Measurements from ENCODE around the gene PCOLCE2. TPM values are rescaled to one million over a fixed set of nuclear protein-coding genes. Genes with fewer than 3 reads are reported as not detected.
"Not testable (repeated sequence)": the region's sequence is repeated elsewhere in the genome, so short reads cannot be mapped to it uniquely, and the experiment has no call there.

The PCOLCE2 gene
- total RNA-seq, 4 donors from 2014 or later, result 3.1 to 37.8 (median 14.5) TPM

DNA sequence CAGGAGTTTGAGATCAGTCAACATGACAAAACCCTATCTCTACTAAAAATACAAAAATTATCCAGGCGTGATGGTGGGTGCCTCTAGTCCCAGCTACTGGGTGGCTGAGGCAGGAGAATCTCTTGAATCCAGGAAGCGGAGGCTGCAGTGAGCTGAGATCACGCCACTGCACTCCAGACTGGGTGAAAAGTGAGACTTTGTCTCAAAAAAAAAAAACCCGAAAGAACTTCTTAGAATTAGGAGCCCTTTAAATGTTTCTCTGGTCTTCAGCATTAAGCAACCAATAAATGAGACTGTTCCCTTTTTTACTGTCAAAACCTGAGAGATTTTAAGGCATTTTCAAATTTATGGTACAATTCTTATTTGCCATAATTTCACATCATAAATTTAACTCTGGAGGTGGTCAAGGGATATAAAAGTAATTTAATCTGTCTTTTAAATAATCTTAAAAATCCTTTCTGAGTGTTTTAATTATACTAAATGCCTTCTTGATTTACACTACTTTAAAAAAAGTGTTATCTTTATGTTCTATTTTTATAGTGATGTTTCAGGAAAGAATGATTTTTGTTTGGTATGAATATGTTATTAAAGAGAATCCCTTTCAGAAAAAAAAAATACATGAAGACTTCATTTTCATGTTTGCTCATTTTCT lies 10.1 kb downstream of the PCOLCE2 start:
- TF ChIP-seq POLR2A (IDR thresholded peaks at IDR 0.05), result no peak
- TF ChIP-seq, protein P1, sequence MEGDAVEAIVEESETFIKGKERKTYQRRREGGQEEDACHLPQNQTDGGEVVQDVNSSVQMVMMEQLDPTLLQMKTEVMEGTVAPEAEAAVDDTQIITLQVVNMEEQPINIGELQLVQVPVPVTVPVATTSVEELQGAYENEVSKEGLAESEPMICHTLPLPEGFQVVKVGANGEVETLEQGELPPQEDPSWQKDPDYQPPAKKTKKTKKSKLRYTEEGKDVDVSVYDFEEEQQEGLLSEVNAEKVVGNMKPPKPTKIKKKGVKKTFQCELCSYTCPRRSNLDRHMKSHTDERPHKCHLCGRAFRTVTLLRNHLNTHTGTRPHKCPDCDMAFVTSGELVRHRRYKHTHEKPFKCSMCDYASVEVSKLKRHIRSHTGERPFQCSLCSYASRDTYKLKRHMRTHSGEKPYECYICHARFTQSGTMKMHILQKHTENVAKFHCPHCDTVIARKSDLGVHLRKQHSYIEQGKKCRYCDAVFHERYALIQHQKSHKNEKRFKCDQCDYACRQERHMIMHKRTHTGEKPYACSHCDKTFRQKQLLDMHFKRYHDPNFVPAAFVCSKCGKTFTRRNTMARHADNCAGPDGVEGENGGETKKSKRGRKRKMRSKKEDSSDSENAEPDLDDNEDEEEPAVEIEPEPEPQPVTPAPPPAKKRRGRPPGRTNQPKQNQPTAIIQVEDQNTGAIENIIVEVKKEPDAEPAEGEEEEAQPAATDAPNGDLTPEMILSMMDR (IDR thresholded peaks at IDR 0.05), result no peak
- WGBS, 2 donors, result 59 to 63% methylated on average over 4 of the region's 4 CpGs
- no peaks in the 10 kb centered on the region for H3K9me3 ChIP-seq
- H3K36me3 ChIP-seq, result no peaks in the 10 kb centered on the region
- H3K27ac ChIP-seq, result no peak overlapping the region
- no peaks in the 10 kb centered on the region for H3K27me3 ChIP-seq
- intact Hi-C loops (cut with DNase I), result no loop called here
- H3K4me1 ChIP-seq, result no peaks in the 10 kb centered on the region
- no peak overlapping the region for H3K4me3 ChIP-seq (replicated peaks in 1 of 3)
- no peak for DNase-seq

DNA sequence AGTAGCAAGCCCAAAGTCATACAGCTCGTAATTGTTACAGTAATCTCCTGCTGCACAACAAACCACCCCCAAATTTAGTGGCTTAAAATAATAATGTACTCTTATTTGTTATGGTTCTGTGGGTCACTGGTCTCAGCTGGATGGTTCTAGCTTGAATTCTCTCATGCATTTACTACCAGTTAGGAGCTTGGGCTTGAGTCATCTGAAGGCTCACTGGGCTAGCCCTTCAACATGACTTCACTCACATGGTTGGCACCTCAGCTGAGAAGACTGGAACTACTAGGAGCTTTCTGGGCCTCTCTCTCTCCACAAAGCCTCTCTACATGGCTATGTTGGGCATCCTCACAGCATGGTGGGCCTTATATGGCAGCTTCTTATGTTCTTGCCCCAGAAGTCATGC lies 12.5 kb downstream of the PCOLCE2 start:
- Histone ChIP-seq H3K4me1 (no peaks in the 10 kb centered on the region), H3K27ac (no peak overlapping the region), H3K27me3 (no peaks in the 10 kb centered on the region), H3K9me3 (no peaks in the 10 kb centered on the region), H3K4me3 (replicated peaks in 1 of 3) (no peak overlapping the region), H3K36me3 (no peaks in the 10 kb centered on the region)
- no peak for TF ChIP-seq POLR2A (IDR thresholded peaks at IDR 0.05)
- TF ChIP-seq, protein P1 (IDR thresholded peaks at IDR 0.05), result no peak
- intact Hi-C loops (cut with DNase I), result no loop called here
- DNase-seq, result no peak
- 60% methylated on average over 1 of the region's 1 CpG for WGBS, 2 donors

DNA sequence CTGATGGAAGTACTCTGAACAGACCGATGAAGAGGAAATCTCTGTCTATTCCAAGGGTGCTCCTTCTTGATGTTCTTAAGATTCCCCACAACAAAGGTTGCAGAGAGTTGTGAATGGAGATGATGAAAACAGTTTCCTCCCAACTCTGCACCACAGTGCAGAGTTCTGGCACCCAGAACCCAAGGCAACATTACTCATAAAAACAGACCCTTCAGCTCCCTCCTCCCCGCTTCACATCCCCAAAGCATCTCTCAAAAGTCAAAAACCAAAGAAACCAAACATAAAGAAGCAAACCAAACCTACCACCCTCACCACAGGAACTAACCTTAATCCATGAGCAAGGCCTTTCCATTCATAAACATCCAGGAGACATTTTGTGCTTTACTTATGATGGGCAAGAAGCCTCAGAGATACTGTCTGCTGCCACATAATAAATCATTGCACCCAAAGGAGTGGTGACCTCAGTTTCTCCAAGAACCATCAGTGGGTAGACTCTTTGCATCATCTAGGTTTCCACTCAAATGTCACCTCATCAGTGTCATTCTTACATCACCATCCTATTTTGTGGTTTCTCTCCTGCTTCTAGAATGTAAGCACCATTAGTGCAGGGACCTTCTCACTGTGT lies 13.2 kb downstream of the PCOLCE2 start:
- Histone ChIP-seq H3K36me3 (no peaks in the 10 kb centered on the region), H3K27ac (no peak overlapping the region), H3K27me3 (no peaks in the 10 kb centered on the region), H3K9me3 (no peaks in the 10 kb centered on the region), H3K4me1 (no peaks in the 10 kb centered on the region), H3K4me3 (replicated peaks in 1 of 3) (no peak overlapping the region)
- TF ChIP-seq, protein P1 (IDR thresholded peaks at IDR 0.05), result no peak
- intact Hi-C loops (cut with DNase I), result no loop called here
- no peak for DNase-seq
- WGBS, 2 donors, result 92 to 93% methylated on average over 2 of the region's 2 CpGs

DNA sequence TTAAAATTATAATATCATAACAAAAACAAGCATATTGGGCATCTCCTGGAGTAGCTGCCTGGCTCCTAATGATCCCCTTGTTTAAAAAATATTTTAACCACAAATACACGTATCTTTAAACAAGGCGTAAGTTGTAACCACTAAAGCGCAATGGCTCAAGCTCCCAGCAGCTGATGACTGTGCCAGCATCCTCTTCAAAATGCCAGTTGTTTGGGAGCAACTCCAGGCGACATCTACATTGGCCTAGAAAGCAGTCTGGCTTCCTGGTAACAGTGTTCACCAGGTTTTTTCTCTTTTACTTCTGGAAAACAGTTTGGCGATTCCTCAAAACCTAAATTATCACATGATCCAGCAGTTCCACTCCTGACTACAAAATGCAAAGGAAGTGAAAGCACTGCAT lies 13.8 kb downstream of the PCOLCE2 start:
- Histone ChIP-seq H3K4me1 (no peaks in the 10 kb centered on the region), H3K36me3 (no peaks in the 10 kb centered on the region), H3K9me3 (no peaks in the 10 kb centered on the region), H3K27ac (no peak overlapping the region), H3K27me3 (no peaks in the 10 kb centered on the region), H3K4me3 (replicated peaks in 1 of 3) (no peak overlapping the region)
- TF ChIP-seq, protein P1 (IDR thresholded peaks at IDR 0.05), result no peak
- TF ChIP-seq POLR2A (IDR thresholded peaks at IDR 0.05), result no peak
- no peak for DNase-seq
- intact Hi-C loops (cut with DNase I), result no loop called here
- WGBS, 2 donors, result 90 to 91% methylated on average over 5 of the region's 5 CpGs

DNA sequence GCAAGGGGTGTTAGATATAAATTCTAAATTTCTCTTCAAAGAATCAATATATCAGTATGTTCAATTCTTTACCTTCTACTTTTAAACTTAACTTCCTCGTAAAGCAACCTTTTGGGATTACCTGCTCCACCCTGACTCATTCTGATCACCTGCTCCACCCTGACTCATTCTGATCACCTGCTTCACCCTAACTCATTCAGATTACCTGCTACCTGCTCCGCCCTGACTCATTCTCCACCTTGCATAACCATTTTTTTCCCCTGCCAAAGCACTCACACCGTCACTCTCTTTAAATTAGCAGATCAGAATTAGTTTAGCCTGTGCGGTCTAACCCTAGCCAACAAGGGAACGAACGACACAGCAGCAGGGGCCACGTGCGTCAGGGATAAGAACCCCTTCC lies 20.5 kb downstream of the PCOLCE2 start:
- H3K36me3 ChIP-seq; intact Hi-C loops (cut with DNase I): not testable (repeated sequence)

More for the DNA sequence above, 20.5 kb downstream of the PCOLCE2 start:
- H3K27me3 ChIP-seq; DNase-seq; H3K4me1 ChIP-seq; H3K27ac ChIP-seq; H3K9me3 ChIP-seq; H3K4me3 ChIP-seq (replicated peaks in 1 of 3): not testable (repeated sequence)
- 93 to 95% methylated on average over 8 of the region's 8 CpGs for WGBS, 2 donors

All from thyroid gland (tissue), 4 donors.